Activated naive CD4-positive, alpha-beta T cell (primary cell): ENCODE data around the gene PTTG1IP.
"Not testable (repeated sequence)": the region's sequence is repeated elsewhere in the genome, so short reads cannot be mapped to it uniquely, and the experiment has no call there.

Experiments
- DNase-seq, 4 experiments: peaks; one replicate each; lab custom pipeline; 2025; lab: John Stamatoyannopoulos, UW

PTTG1IP gene

GRCh38 chr21:44881198-44881872, 7.8 kb upstream of the PTTG1IP start:
- no peak for DNase-seq

- no peak for DNase-seq
Observed at GRCh38 chr21:44880405-44881197, 7.1 kb upstream of the PTTG1IP start.

- DNase-seq: not testable (repeated sequence)
Observed at GRCh38 chr21:44879238-44879637, 5.7 kb upstream of the PTTG1IP start.

GRCh38 chr21:44878053-44878982, 4.8 kb upstream of the PTTG1IP start:
- no peak for DNase-seq

GRCh38 chr21:44876849-44877575, 3.5 kb upstream of the PTTG1IP start:
- no peak for DNase-seq

- DNase-seq: no peak
Observed at GRCh38 chr21:44875316-44875700, 1.8 kb upstream of the PTTG1IP start.

GRCh38 chr21:44874497-44875315, 1.2 kb upstream of the PTTG1IP start:
- DNase-seq: no peak

- DNase-seq: no peak
Observed at GRCh38 chr21:44874240-44874496, 678 bp upstream of the PTTG1IP start.

- no peak for DNase-seq
Observed at GRCh38 chr21:44872649-44873355, 688 bp downstream of the PTTG1IP start.

GRCh38 chr21:44872323-44872648, 1.2 kb downstream of the PTTG1IP start:
- DNase-seq: no peak

GRCh38 chr21:44871576-44872269, 1.8 kb downstream of the PTTG1IP start:
- DNase-seq: no peak

- no peak for DNase-seq
Observed at GRCh38 chr21:44870748-44871495, 2.6 kb downstream of the PTTG1IP start.

GRCh38 chr21:44869781-44870747, 3.4 kb downstream of the PTTG1IP start:
- no peak for DNase-seq

- no peak for DNase-seq
Observed at GRCh38 chr21:44868707-44869106, 4.8 kb downstream of the PTTG1IP start.

GRCh38 chr21:44867999-44868700, 5.3 kb downstream of the PTTG1IP start:
- DNase-seq: peak in 1 of 4 experiments; percentile 36

- DNase-seq: no peak
Observed at GRCh38 chr21:44867464-44867863, 6.0 kb downstream of the PTTG1IP start.

GRCh38 chr21:44866780-44867179, 6.7 kb downstream of the PTTG1IP start:
- DNase-seq: no peak
